Fibroblast of pulmonary artery (primary cell): Measurements from ENCODE around the gene SMYD3.

Experiments used
- DNase-seq: peaks from one replicate; pipeline ENCODE4 v3.0.0-alpha.2; 2010; ENCODE audit warnings: low read depth
- H3K4me3 ChIP-seq: replicated peaks from 2 replicates; pipeline ENCODE4 v1.5.1; 2011; ENCODE audit warnings: low read depth, mild to moderate bottlenecking, control low read depth, low read length, moderate library complexity
- TF ChIP-seq, protein P1 (sequence below): IDR thresholded peaks from 2 replicates; pipeline ENCODE4 v1.5.1; 2011; ENCODE audit warnings: mild to moderate bottlenecking, control low read depth, low read length, inconsistent platforms; ENCODE audit errors: missing control alignments

SMYD3 gene

DNA sequence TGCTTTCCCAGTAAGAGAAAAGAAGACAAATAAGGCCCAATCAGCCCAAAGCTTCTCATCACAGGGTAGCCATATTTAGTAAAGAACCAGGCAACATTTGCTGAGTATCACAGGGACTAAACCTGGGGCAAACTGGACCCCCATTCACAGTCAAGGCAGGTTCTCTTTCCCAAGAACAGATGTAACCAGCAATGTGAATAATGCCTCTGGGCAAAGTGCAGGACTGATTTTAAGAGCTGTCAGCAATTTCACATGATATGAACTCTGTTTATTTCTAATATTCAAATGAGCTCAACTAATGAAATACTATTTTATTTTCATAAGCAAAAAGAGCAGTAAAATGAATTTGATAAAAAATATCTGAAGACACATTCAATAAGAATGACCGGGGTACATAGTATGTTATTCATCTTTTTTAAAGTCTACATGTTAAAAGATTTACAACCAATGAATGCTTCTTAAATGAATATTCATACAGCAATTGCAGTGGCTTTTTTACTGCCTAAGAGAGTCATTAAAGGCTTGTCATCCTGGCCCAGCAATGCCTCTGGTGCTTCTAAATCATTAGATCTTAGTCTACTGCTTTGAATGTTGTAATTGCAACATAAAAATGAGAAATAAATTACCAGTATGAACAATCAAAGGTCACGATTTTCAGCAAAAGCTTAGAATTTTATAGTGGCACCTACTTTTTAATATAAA is 308.8 kb downstream of the SMYD3 start:
- no peak for DNase-seq
- TF ChIP-seq, protein P1, sequence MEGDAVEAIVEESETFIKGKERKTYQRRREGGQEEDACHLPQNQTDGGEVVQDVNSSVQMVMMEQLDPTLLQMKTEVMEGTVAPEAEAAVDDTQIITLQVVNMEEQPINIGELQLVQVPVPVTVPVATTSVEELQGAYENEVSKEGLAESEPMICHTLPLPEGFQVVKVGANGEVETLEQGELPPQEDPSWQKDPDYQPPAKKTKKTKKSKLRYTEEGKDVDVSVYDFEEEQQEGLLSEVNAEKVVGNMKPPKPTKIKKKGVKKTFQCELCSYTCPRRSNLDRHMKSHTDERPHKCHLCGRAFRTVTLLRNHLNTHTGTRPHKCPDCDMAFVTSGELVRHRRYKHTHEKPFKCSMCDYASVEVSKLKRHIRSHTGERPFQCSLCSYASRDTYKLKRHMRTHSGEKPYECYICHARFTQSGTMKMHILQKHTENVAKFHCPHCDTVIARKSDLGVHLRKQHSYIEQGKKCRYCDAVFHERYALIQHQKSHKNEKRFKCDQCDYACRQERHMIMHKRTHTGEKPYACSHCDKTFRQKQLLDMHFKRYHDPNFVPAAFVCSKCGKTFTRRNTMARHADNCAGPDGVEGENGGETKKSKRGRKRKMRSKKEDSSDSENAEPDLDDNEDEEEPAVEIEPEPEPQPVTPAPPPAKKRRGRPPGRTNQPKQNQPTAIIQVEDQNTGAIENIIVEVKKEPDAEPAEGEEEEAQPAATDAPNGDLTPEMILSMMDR: no peak
- H3K4me3 ChIP-seq: no peak overlapping the region

DNA sequence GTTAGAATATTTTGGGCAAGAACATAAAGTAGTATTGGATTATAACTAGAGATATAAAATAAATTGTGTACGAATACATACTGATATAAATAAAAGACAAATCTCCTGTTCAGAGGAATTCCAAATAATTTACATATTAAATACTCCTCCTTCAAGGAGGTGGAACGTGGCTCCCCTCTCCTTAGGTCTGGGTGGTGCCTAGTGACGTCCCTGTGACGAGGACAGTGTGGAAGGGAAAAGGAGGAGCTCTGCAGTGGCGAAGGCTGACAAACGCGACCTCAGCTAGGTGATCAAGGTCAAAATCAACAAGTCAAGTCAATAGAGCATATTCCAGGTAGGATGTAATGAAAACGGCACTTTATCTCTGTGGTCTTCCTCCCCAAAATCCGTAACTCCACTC is 310.0 kb downstream of the SMYD3 start:
- no peak for DNase-seq
- TF ChIP-seq, protein P1: no peak

DNA sequence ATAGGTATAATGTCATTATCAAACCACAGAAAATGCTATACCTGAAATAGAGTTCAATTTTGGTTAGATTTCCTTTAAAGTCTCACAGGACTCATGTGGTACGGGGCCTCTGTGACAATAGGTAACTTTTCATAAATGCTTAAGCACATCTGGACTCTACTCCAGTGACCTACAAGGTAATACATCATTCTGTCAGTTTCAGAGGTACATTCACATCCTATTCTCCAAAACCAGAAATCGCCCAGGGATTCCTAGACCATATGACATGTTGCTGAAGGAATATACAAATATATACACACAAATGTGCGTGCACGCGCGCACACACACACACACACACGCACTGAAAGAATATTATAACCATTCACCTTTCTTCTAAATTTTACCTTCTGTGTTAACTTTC is 311.8 kb downstream of the SMYD3 start:
- H3K4me3 ChIP-seq: no peak overlapping the region
- DNase-seq: no peak
- TF ChIP-seq, protein P1: no peak

More for the DNA sequence above, 310.0 kb downstream of the SMYD3 start:
- no peak overlapping the region for H3K4me3 ChIP-seq

DNA sequence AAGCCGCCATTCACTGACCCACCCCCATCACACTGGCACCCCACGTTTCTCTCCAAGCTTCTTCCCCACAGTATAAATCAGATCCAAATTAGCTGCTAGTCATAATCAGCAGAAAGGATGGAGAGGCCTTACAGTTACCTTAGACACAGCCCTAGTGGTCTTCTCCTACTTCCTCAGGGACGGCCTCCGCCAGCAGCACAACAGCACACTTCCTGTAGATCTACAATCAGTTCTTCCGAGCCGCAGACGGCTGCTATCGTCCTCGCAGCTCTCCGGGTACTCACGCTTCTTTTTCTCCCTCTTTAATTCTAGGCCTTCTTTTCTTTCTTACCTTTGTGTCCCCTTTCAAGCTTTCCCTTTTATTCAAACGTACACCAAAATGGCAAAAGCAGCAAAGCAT is 313.5 kb downstream of the SMYD3 start:
- H3K4me3 ChIP-seq: no peak overlapping the region
- TF ChIP-seq, protein P1: no peak
- DNase-seq: no peak

DNA sequence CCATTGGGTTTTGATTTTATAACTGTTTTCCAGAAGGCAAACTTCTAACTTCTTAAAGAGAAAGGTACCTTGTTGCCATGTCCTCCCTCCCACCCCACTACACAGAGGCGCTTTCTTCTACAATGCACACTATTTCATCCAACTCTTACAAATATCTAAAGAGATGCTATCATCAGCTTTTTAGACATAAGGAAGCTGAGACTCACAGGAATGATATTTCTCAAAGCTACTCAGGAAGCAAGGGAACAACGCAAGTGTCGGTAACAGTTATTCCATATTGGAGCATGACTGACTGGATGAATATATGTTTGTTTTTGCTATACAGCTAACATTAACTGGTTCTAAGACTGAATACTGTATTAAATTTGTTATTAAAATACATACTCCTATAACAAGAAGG is 318.0 kb downstream of the SMYD3 start:
- TF ChIP-seq, protein P1: no peak
- DNase-seq: no peak
- H3K4me3 ChIP-seq: no peak overlapping the region

DNA sequence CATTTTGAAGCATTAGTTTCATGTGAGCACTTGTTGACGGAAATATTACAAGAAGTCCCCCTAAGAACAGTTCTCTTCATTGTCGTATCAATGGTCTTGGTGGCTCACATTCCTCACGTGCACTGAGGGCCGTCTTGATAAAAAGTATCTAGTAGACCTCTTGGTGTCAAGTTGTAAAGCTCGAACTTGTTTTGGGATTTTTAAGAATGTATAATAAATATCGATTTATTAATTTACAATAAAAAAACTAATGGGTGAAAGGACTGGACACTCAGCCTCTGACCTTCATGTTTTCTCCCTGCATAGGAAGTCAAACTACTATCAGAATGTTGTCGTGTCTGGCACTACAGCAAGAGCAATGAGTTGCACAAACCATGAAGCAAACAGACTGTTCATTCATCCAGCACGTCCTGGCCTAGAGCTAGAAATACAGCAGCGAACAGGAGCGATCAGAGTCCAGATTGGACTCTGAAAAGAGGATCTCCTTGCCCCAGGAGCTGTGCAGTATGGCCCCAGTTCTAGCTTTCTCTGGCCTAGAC is 319.2 kb downstream of the SMYD3 start:
- DNase-seq: no peak
- no peak overlapping the region for H3K4me3 ChIP-seq
- TF ChIP-seq, protein P1: no peak

DNA sequence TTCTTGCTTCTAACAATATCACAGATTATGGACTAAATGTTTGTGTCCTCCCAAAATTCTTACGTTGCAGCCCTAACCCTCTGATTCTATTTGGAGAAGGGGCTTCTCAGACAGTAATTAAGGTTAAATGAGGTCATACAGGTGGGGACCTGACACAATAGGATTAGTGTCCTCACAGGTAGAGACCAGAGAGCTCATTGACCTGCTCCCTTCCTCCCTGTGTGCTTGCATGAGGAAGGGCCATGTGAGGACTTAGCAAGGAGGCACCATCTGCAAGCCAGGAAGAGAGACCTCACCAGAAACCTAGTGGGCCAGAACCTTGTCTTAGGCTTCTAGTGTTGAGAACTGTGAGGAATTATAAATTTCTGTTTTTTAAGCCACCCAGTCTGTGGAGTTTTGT is 322.6 kb downstream of the SMYD3 start:
- DNase-seq: no peak
- no peak overlapping the region for H3K4me3 ChIP-seq
- TF ChIP-seq, protein P1: no peak
